Raji (cell line): ENCODE data around the gene CYP26B1.

Experiments
- POLR2A ChIP-seq: IDR thresholded peaks from 2 replicates; pipeline ENCODE4 v1.6.1; 2011; ENCODE audit warnings: low read depth, low read length, control low read depth; ENCODE audit not compliant: insufficient read depth

The CYP26B1 gene

DNA sequence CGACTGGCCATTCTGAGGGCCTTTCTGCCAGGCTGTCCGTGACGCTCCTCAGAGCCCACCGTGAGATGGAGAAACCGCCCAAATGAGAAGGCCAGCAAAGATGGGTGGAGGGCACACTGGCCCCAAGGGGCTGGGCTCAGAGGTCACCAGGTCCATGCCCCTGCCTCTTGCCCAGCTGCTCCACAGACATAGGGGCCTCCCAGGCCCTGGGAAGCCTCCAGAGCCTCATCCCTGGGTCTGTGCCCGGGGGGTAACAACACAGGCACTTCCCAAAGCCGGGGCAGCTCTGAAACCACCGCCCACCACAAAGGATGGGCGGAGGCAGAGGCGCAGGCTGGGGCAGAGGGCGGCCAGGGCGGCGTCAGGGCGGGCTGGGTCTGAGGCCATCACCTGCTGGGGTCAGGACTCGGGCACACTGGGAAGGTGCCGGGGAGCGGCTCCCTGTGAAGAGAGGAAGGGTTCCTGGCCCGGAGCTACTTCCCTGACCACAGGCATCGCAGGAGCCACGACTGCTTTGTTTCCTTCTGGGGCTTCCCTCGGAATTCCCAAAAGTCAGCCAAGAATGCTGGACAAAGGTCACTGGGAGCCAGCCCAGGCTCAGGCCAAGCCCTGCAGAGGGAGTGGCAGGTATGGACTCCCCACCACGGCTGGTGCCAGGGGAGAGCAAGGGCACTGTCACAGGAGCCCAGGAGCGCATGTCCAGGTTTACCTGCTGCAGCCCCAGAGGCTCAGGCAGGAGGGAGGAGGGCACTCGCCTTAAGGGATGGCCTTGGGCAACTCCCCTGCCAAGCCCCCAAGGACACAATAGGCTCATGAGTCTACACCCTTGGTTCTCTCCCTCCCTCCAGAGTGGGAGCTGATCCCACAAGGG, 9.4 kb downstream of the CYP26B1 start:
- no peak for TF ChIP-seq POLR2A

DNA sequence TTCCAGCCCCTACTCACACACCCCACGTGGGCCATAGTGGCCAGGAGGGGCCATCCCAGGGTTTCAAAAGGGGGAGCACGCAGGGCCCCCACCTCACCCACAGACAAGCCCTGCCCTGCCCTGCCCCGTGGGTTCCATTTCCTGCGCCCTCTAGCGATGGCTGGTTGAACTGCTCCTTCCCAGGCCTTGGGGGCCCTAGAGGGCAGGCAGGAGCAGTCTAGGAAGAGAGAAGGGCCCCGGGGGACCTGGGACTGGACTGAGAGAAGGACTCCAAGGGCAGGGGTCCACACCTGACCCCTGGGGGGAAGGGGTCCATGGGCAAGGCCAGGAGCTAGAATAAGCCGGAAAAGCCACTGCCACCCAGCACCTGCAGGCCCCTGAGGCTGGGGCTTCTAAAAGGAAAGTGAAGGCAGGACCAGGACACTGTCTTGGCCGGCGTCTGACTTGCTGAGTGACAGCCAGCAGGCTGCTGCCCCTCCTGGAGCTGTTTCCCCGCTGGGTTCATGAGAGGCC, 10.1 kb downstream of the CYP26B1 start:
- TF ChIP-seq POLR2A: no peak

DNA sequence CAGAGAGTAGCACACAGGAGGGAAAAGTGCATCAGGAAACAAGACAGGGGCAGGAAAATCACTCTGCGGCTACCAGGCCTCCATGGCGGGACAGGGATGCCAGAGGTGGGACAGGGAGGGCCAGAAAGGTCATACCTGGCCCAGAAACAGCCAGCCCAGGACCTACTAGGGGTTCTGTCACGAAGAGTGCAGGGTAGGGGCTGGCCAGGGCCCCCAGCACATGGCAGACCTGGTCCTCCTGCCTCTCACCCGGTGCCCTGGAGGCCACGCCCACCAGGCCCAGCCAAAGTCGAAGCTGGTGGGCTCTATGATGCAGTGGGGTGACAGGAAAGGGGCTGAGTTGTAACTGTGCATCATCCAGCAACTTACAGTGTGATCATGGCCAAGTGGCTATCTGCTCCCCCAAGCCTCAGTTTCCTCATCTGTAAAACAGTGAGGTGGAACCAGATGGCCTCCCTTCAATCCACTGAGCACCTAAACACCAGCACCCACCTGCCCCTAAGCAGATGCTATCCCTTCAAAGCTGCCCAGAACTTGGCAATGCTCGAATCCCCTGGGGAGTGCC, 10.6 kb downstream of the CYP26B1 start:
- TF ChIP-seq POLR2A: no peak

DNA sequence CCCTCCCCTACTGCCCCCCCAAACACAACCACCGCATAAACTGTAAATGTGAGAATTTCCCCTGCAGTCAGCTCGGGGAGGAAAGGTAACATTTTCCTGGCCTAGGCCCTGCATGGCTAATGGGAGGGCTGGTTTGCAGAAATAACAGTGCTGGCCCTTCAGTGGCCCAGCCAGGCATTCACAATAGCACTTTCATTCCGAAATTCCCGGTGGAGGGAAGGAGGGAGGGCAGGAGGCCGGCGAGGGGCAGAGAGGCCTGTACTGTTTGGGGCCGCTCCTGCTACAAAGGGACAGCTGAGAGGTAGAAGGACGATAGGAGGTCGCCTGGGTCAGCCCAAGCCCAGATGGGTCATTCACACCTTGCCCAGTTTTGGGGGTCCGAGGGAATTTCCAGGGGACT, 11.3 kb downstream of the CYP26B1 start:
- no peak for TF ChIP-seq POLR2A

DNA sequence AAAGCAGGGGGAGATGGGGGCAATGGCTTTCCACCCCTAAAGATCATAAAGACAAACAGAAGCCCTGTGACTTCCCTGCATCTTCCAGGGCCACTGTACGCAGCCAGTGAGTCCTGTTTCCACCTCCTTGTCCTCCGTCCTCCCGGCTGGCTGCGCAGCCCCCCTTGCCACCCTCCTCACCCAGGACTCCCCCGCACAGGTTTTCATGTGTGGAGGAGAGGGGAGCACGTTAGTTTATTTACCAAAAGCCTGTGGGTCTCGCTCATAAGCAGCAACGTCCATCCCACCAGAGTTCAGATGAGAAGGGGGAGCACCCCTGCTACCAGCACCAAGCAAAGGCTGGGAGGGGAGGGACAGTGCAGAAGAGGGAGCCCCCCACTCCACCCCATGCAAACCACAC, 11.7 kb downstream of the CYP26B1 start:
- no peak for TF ChIP-seq POLR2A

- no peak for TF ChIP-seq POLR2A
These were observed 12.5 kb downstream of the CYP26B1 start for GRCh38 chr2:72134997-72135800.

DNA sequence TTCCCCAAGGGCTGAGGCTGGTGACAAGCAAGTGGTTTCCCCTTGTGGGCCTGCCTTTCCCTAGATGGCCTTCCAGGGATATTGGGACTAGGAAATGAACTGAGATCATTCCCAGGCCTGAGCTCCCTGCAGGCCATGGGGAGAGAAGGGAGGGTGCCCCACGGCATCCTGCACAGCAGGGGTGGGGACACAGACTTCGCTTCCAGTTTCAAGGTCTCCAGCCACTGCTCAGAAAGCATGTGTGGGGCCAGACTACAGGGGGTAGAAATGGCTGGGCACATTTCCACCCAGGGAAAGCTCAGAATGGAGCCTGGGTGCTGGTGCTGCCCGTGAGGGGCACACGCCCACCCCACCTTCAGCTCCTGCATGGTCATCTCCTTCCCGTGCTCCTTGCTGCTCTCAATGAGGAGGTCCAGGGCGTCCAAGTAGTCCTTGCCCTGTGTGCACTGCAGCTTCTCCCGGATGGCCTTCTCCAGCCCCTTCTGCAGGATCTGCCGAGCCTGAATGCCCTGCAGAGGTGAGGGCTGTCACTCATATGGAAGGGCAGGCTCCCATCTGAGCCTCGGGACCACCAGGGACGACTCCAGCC, 13.2 kb downstream of the CYP26B1 start:
- TF ChIP-seq POLR2A: no peak

DNA sequence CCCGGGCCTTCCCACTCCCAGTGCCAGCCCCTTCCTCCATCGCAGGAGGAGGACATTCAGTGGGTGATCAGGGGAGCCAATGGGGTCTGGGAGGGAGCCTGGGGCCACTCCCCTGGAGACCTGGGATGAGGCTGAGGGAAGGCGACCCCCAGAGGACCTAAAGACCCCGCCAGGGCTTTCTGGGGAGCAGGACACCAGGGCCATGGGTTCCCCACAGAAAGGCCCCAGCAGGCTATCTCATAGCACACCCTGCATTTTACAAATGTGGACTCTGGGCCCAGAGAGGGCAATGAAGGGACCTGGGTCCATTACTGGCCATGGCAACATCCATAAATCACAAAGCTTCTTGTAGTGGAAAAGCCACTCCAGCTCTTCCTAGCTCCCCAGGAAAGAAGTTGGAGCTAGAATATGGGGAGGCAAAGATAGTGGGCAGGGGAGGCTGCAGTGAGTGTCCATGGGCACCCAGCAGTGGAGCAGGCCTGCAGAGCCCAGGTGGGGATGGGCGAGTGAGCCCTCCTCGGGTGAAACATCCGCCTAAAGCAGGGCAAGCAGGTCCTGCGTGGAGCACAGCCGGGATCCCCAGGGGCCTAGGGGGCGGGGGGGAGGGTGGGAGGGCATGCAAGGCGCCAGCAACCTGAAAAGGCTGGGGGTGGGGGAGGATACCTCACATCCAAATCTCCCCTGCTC, 13.8 kb downstream of the CYP26B1 start:
- TF ChIP-seq POLR2A: no peak

DNA sequence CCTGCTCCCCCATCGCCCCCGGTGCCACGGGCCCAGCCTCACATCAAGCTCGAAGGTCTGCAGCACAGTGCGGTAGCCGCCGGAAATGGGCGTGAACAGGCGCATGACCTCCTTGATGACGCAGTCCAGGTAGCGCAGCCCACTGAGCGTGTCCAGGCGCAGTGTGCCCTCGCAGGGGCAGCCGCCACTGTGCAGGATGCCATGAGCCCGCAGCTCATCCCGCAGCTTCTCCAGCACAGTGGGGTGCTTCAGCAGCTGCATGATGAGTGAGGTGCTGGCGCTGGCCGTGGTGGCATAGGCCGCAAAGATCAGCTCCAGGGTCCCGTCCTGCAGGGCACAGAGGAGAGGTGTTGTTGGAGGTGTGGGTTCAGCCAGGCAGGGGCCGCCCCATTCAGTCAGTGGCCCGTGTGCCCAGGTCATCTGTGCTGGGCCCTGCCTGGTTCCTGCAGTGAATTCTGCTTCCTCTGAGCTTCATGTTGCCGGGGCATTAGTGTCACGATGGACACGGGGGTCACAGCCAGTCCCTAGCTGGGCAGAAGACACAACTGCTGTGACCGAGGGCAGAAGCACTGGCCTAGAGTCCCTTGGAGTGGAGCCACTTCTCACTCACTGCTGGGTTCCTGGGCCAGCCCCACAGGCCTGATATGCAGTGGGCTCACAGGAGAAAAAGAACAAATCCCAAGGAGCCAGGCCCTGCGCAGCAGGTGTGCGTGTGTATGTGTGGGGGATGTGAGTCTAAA, 14.5 kb downstream of the CYP26B1 start:
- no peak for TF ChIP-seq POLR2A

DNA sequence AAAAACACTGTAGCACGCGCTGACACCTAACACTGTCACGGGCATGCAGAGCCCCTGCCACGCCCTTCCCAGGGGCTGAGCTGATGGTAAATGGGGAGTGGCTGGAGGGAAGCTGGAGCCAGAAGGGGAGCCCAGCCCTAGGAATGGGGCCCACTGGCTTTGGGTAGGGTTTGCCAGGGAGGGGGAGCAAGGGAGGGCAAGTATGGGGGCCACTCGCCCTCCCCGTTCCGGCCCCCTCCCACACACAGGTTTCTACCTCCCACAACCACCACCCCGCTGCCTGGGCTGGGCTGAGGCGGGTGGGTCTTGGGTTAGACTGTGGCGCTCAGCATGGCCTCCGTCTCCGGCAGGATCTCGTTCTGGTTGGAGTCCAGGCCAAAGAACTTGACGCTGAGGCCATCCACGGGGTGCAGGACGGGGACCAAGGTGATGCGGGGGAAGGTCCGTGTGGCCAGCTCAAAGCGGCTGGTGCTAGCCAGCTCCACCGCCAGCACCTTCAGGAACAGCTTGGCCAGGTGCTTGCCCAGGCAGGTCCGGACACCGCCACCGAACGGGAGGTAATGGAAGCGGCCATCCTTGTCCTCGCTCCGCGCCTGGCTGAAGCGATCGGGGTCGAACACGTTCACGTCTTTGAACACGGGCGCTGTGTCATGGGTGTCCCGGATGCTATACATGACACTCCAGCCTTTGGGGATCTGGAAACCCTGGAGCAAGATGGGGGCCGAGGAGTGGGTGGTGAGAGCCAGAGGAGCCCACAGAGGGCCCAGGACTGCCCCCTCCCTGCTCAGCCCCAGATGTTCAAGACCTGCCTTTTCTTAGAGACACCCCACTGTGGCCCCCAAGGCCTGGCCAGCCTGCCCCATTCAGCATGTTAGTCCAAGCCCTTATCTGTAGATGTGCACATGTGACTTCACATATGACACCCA, 15.5 kb downstream of the CYP26B1 start:
- no peak for TF ChIP-seq POLR2A

- no peak for TF ChIP-seq POLR2A
These were observed 16.2 kb downstream of the CYP26B1 start for GRCh38 chr2:72131371-72131891.

GRCh38 chr2:72130659-72131360, 16.9 kb downstream of the CYP26B1 start:
- no peak for TF ChIP-seq POLR2A
